CD4-positive, alpha-beta T cell (primary cell): ENCODE measurements around the gene HELZ2. TPM values are rescaled to one million over a fixed set of nuclear protein-coding genes. Genes with fewer than 3 reads are reported as not detected.
A peak's percentile ranks its signal among the peaks of the same experiment; 100 is the strongest.

Source experiments
- ATAC-seq: fragments of 200-7000 bp; cut with Tn5 transposase; one replicate; pipeline ENCODE4 v1.10.0; 2022; ENCODE audit warnings: mild to moderate bottlenecking; ENCODE audit not compliant: poor library complexity
- CTCF ChIA-PET: fragments of 350-600 bp; sonication (Branson Sonifier 250); formaldehyde crosslinking; loops from one replicate; lab custom pipeline; 2021; ENCODE audit warnings: antibody characterized with exemption, inconsistent platforms; lab: Charles Lee
- POLR2A ChIA-PET: fragments of 350-600 bp; sonication (Branson Sonifier 250); formaldehyde crosslinking; loops from one replicate; lab custom pipeline; 2021; ENCODE audit warnings: antibody characterized with exemption, inconsistent platforms; lab: Charles Lee
- DNase-seq, 14 experiments: peaks; one replicate each; pipeline ENCODE4 v3.0.0-alpha.2; 2013 to 2020; ENCODE audit warnings: mixed read lengths in 2 of 14
- H3K27ac ChIP-seq, 2 donors: one replicate each; pipeline versions ENCODE4 v1.5.1 to v1.7.0; 2013; ENCODE audit warnings: low read length in 2 of 2, low read depth in 1 of 2, mild to moderate bottlenecking in 1 of 2
- H3K27me3 ChIP-seq, 2 experiments: 1 replicate in 1 of 2; 2 replicates in 1 of 2; pipeline versions ENCODE4 v1.6.1 to v1.7.0; 2013; ENCODE audit warnings: low read length in 2 of 2, control low read depth in 1 of 2, mild to moderate bottlenecking in 1 of 2, moderate library complexity in 1 of 2; ENCODE audit not compliant: insufficient read depth in 2 of 2, control insufficient read depth in 1 of 2
- H3K36me3 ChIP-seq: one replicate; pipeline ENCODE4 v1.6.1; 2013; ENCODE audit warnings: low read length, control low read depth; ENCODE audit not compliant: insufficient read depth
- H3K4me1 ChIP-seq: one replicate; pipeline ENCODE4 v1.6.1; 2013; ENCODE audit warnings: low read length, control low read depth; ENCODE audit not compliant: insufficient read depth
- H3K4me3 ChIP-seq: one replicate; pipeline ENCODE4 v1.5.1; 2013; ENCODE audit warnings: mild to moderate bottlenecking, low read length, moderate library complexity
- H3K9me3 ChIP-seq, 2 experiments: 1 replicate in 1 of 2; 2 replicates in 1 of 2; pipeline versions ENCODE4 v1.6.1 to v1.7.0; 2013; ENCODE audit warnings: low read length in 2 of 2, mild to moderate bottlenecking in 2 of 2, control low read depth in 1 of 2, moderate library complexity in 1 of 2; ENCODE audit not compliant: control insufficient read depth in 1 of 2, insufficient read depth in 1 of 2
- H3K27ac Mint-ChIP-seq: one replicate; pipeline ENCODE4 v1.8.0; 2020; ENCODE audit warnings: mixed read lengths
- H3K27me3 Mint-ChIP-seq: one replicate; pipeline ENCODE4 v1.8.0; 2021; ENCODE audit warnings: mixed read lengths
- H3K36me3 Mint-ChIP-seq: one replicate; pipeline ENCODE4 v1.8.0; 2021; ENCODE audit warnings: low read depth, mixed read lengths
- H3K4me1 Mint-ChIP-seq: one replicate; pipeline ENCODE4 v1.8.0; 2021; ENCODE audit warnings: low read depth, mixed read lengths
- H3K4me3 Mint-ChIP-seq: one replicate; pipeline ENCODE4 v1.8.0; 2020; ENCODE audit warnings: mild to moderate bottlenecking, mixed read lengths
- H3K9me3 Mint-ChIP-seq: one replicate; pipeline ENCODE4 v1.8.0; 2020; ENCODE audit warnings: mixed read lengths
- CTCF ChIP-seq: fragments of 200-600 bp; IDR thresholded peaks from one replicate; pipeline ENCODE4 v1.8.0; 2022; ENCODE audit warnings: antibody characterized with exemption, mild to moderate bottlenecking
- intact Hi-C, 2 experiments: fragments of 100-400 bp; cut with DNase I in 1 of 2; cut with micrococcal nuclease in 1 of 2; formaldehyde crosslinking; loops; one replicate each; pipeline versions ENCODE4 v1.15.1 to v1.9.0; 2023 to 2025; cut with DNase I, micrococcal nuclease
- total RNA-seq, 174 experiments: library from RNA in 2 of 174; stranded (reverse) in 2 of 174; gene quantifications; one replicate each; pipeline ENCODE4 v1.2.3 and lab custom pipeline; 2021 to 2026

The HELZ2 gene
- total RNA-seq, 2 experiments from 2014 or later: 57.7 to 59.6 TPM

- POLR2A ChIA-PET: interaction anchor here (0.7 to 3.9 kb wide), 25 partner anchors 8 to 519 kb away, joined by 3 to 71 read pairs (median 6); partner anchors contain the start of genes ARFRP1, GMEB2, HELZ2 and LIME1
- H3K27ac ChIP-seq: peak overlapping the region; percentile 59 to 73
- CTCF ChIA-PET: interaction anchor here (0.8 to 2.9 kb wide), 21 partner anchors 10 to 442 kb away, joined by 3 to 18 read pairs (median 5); partner anchors contain the start of genes GMEB2, HELZ2, PPDPF and PRPF6
- Mint-ChIP-seq H3K4me3 (peak overlapping the region; percentile 80), H3K9me3 (no peaks in the 10 kb centered on the region), H3K4me1 (peaks cover 16% of the 10 kb centered on the region), H3K36me3 (no peaks in the 10 kb centered on the region), H3K27me3 (no peaks in the 10 kb centered on the region), H3K27ac (peak overlapping the region; percentile 78)
- H3K36me3 ChIP-seq: no peaks in the 10 kb centered on the region
- H3K27me3 ChIP-seq: no peaks in the 10 kb centered on the region
- ATAC-seq (peak; percentile 15), DNase-seq (peak in 9 of 14 experiments; percentile 20 to 82 (median 46))
- peak; percentile 42 for TF ChIP-seq CTCF
- H3K9me3 ChIP-seq: no peaks in the 10 kb centered on the region
- intact Hi-C loops: loop anchor here (1.0 to 5.0 kb wide), 16 partner anchors 14 to 584 kb away; partner anchors contain the start of genes RTEL1 (in 1 of the 2), SAMD10 (in 1 of the 2) and TPD52L2 (in 1 of the 2)
- H3K4me3 ChIP-seq: peak overlapping the region; percentile 59
- H3K4me1 ChIP-seq: peaks cover 37% of the 10 kb centered on the region
Measured at GRCh38 chr20:63538204-63539091, 35.6 kb downstream of the HELZ2 start.

- H3K27ac Mint-ChIP-seq: peak overlapping the region; percentile 78
- ChIA-PET CTCF (interaction anchor here (0.7 to 2.9 kb wide), 25 partner anchors 9 to 443 kb away, joined by 3 to 18 read pairs (median 5); partner anchors contain the start of genes GMEB2, HELZ2, PPDPF and PRPF6), POLR2A (interaction anchor here (0.7 to 3.9 kb wide), 26 partner anchors 8 to 520 kb away, joined by 3 to 71 read pairs (median 6); partner anchors contain the start of genes ARFRP1, GMEB2, HELZ2 and LIME1)
- Histone ChIP-seq H3K4me3 (peak overlapping the region; percentile 59), H3K36me3 (no peaks in the 10 kb centered on the region), H3K9me3 (no peaks in the 10 kb centered on the region), H3K27me3 (no peaks in the 10 kb centered on the region), H3K4me1 (peaks cover 37% of the 10 kb centered on the region), H3K27ac (peak overlapping the region; percentile 59 to 73)
- intact Hi-C loops: loop anchor here (1.0 to 5.0 kb wide), 17 partner anchors 15 to 585 kb away; partner anchors contain the start of genes PPDPF (in 1 of the 2), RTEL1 (in 1 of the 2), SAMD10 (in 1 of the 2) and TPD52L2 (in 1 of the 2)
- peak; percentile 97 for TF ChIP-seq CTCF
- H3K4me3 Mint-ChIP-seq: peak overlapping the region; percentile 80
- no peaks in the 10 kb centered on the region for H3K27me3 Mint-ChIP-seq
- DNase-seq (peak; percentile 83 to 97 (median 88)), ATAC-seq (peak; percentile 86)
- no peaks in the 10 kb centered on the region for H3K9me3 Mint-ChIP-seq
- no peaks in the 10 kb centered on the region for H3K36me3 Mint-ChIP-seq
- H3K4me1 Mint-ChIP-seq: peaks cover 16% of the 10 kb centered on the region
Measured at GRCh38 chr20:63537525-63538203, 36.4 kb downstream of the HELZ2 start.
